GM12892 (cell line): ENCODE results near the gene DLEU7.

Source experiments
- POLR2AphosphoS5 ChIP-seq: IDR thresholded peaks from 2 replicates; pipeline ENCODE4 v1.6.1; 2011; ENCODE audit warnings: low read depth, low read length, control low read depth
- TAF1 ChIP-seq: IDR thresholded peaks from 2 replicates; pipeline ENCODE4 v1.6.1; 2011; ENCODE audit warnings: low read depth, mild to moderate bottlenecking, control low read depth, low read length, borderline replicate concordance

GRCh38 chr13:50805805-50806204, 37.7 kb downstream of the DLEU7 start:
- TF ChIP-seq POLR2AphosphoS5 (no peak), TAF1 (no peak)
